GM21360 (cell line): Measurements from ENCODE around the gene COA3.

ENCODE experiments used
- ATAC-seq: cut with Tn5 transposase; IDR thresholded peaks from one replicate; pipeline ENCODE4 v1.9.1; 2021; ENCODE audit warnings: mild to moderate bottlenecking, moderate library complexity; ENCODE audit not compliant: unreplicated experiment

The COA3 gene

DNA sequence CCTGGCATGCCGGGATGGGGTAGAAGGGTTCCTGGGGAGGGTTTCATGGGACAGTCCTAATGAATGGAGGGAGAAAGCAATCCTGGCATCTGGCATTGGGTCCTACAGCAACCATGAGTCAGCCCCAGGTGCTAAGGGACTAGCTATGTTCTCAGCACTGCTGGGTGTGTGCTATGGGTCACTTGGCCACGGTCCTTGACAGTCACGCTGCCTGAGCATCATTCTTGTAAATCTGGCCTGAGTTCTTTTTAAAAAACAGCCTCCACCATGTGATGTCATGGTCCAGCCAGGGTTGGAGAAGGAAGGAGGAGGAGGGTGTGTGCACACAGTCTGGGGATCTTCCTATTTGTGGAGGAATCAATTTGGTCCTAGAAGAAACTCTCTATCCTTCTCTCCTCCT, 43.7 kb downstream of the COA3 start:
- ATAC-seq, result no peak

DNA sequence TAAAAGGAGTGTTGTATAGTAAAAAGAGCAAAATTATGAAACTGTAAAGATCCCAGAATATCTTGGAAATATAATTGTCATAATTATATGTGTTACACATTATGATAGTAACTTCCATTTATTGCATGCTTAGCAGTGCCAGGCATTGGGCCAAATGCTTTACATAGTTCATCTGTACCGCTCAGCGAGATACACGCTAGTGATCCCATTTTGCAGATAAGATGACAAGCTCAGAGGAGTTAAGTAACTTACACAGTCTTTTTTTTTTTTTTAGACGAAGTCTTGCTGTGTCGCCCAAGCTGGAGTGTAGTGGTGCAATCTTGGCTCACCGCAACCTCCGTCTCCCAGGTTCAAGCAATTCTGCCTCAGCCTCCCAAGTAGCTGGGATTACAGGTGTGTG, 46.9 kb downstream of the COA3 start:
- no peak for ATAC-seq

DNA sequence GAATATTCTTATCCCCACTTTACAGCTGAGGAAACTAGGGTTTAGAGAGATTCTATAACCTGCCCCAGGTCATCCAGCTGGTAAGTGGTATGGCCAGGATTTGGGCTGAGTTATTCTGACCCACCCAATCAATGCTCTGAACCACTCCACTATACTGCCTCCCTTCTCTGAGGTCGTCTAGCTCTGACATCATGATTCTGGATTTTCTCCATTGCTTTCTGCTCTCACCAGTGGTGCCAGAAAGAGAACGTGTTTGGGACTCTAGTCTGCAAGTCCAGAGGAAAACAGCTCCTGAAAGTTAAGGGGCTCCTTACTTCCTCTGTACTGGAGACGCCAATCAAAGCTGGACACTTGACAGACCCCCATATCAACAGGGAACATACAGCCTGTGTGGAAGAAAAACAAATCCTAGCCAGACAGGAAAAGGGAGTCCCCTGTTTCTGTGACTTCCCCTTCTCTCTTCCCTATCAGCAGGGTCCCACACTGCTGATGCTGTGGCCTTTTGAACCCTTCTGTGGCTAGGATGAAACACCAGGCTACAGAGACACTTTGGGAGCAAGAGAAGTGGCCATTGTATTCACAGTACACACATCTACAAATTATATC, 47.7 kb downstream of the COA3 start:
- no peak for ATAC-seq

DNA sequence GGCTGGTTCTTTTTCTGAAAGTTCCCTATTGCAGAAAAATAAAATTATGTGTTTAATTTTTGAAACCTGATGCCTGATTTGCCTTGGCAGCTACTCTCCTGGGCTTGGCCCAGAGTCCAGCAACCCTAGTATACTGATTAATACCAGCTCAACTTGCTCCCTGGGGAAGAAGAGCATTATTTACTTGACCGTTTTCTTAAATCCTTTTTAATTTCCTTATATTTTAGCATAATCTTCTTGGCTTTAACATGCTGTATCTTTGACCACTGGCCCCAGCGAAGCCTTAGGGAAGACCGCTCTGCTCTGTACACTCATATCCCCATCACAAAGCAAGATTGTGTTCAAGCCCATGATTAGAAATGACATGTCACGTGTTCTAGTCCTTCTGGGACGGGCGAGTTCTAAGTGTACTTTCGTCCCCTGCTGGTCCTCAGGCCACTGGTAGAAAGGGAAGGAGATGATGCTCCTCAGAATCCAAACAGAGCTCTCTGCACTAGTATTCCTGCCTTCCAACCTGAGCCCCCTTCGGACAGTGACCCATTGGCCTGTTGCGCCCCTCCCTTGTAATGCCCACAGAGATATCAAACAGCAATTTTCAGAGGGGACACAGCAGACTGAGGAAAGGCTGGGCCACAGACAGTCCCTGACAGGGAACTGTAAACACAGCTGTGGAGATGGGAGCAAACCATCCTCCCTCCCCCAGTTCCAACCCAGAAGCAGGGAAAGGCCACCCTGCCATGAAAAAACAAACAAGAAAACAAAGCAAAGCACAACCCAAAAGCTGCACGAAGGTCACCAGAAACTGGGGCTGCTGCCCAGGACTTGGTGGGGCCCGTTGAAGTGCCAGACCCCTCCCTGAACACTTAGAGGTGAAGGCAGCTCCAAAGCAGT, 49.4 kb downstream of the COA3 start:
- no peak for ATAC-seq

DNA sequence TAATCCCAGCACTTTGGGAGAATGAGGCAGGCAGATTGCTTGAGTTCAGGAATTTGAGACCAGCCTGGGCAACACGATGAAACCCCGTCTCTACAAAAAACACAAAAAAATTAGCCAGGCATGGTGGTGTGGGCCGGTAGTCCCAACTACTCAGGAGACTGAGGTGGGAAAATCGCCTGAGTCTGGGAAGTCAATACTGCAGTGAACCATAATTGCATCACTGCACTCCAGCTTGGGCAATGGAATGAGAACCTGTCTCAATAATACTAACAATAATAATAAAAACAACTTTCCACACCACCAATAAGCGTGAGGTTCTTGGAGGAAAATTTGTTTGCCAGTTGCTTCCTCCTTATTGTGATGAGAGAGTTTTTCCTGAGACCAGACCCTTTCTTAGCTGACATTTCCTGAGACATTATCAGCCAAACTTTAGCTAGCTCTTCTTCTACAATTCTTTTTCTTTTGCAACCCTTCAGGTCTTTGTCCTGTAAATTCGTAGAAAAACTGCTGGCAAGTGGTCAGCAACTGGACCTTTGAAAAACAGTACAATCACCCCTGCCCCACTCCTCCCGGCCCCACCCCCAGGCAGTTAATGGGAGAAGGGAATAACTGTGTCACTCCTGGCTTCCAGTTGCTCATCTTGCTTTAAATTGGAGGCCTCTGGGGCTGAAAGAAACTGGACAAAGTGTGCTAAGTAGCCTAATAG, 50.1 kb downstream of the COA3 start:
- no peak for ATAC-seq
